ENCODE data around the gene LMF1. TPM values are rescaled to one million over a fixed set of nuclear protein-coding genes. Genes with fewer than 3 reads are reported as not detected.
"Not testable (repeated sequence)": the region's sequence is repeated elsewhere in the genome, so short reads cannot be mapped to it uniquely, and the experiment has no call there.

LMF1 gene
- polyA plus RNA-seq, 1 donor from 2014 or later = 16.2 TPM

GRCh38 chr16:861446-861845, 109.3 kb downstream of the LMF1 start:
- Histone ChIP-seq H3K4me2 (ENCODE audit: low read length) (no peak overlapping the region), H2AFZ (ENCODE audit: low read depth, low read length) (no peak overlapping the region), H3F3A (ENCODE audit: insufficient read depth, low read length, poor library complexity, severe bottlenecking) (no peaks in the 10 kb centered on the region), H3K27ac (ENCODE audit: low read length) (no peak overlapping the region), H3K36me3 (ENCODE audit: insufficient read depth, low read length) (no peaks in the 10 kb centered on the region), H4K20me1 (ENCODE audit: insufficient read depth) (no peaks in the 10 kb centered on the region), H3K27me3 (ENCODE audit: insufficient read depth, low read depth, low read length) (no peaks in the 10 kb centered on the region), H3K9ac (ENCODE audit: low read length) (no peak overlapping the region), H3K79me2 (replicated peaks; ENCODE audit: insufficient read depth, low read length) (no peaks in the 10 kb centered on the region), H3K9me3 (ENCODE audit: low read length) (no peaks in the 10 kb centered on the region), H3K9me2 (ENCODE audit: insufficient read depth, low read length) (no peaks in the 10 kb centered on the region), H3K4me3 (ENCODE audit: low read length) (no peak overlapping the region)
- no peak for TF ChIP-seq MXI1 (conservative IDR thresholded peaks at IDR 0.05; ENCODE audit: poor library complexity, severe bottlenecking)

DNA sequence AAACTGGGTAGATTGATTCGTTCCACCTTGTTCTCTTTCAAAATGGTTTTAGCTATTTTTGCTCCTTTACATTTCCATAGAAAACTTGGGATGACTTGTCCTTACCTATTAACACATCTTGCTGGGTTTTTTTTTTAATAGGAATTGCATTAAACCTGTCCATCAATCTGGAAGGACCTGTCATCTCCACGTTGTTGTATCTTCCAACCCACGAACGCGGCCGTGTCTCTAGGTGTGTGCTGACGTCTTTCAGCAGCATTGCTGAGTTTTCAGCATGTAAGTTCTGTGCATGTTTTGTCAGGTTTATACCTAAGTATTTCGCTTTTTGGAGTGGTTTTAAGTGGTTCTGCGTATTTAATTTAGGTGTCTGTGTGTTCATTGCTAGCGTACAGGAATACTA, 109.9 kb downstream of the LMF1 start:
- Histone ChIP-seq H3K27me3 (ENCODE audit: insufficient read depth, low read depth, low read length) (no peaks in the 10 kb centered on the region), H3K9me2 (ENCODE audit: insufficient read depth, low read length) (no peaks in the 10 kb centered on the region), H3K9ac (ENCODE audit: low read length) (no peak overlapping the region), H3K79me2 (replicated peaks; ENCODE audit: insufficient read depth, low read length) (no peaks in the 10 kb centered on the region), H3K4me2 (ENCODE audit: low read length) (no peak overlapping the region), H3K9me3 (ENCODE audit: low read length) (no peaks in the 10 kb centered on the region), H2AFZ (ENCODE audit: low read depth, low read length) (no peak overlapping the region), H4K20me1 (ENCODE audit: insufficient read depth) (no peaks in the 10 kb centered on the region), H3F3A (ENCODE audit: insufficient read depth, low read length, poor library complexity, severe bottlenecking) (no peaks in the 10 kb centered on the region), H3K4me3 (ENCODE audit: low read length) (no peak overlapping the region), H3K27ac (ENCODE audit: low read length) (no peak overlapping the region), H3K36me3 (ENCODE audit: insufficient read depth, low read length) (no peaks in the 10 kb centered on the region)
- TF ChIP-seq, protein P1, sequence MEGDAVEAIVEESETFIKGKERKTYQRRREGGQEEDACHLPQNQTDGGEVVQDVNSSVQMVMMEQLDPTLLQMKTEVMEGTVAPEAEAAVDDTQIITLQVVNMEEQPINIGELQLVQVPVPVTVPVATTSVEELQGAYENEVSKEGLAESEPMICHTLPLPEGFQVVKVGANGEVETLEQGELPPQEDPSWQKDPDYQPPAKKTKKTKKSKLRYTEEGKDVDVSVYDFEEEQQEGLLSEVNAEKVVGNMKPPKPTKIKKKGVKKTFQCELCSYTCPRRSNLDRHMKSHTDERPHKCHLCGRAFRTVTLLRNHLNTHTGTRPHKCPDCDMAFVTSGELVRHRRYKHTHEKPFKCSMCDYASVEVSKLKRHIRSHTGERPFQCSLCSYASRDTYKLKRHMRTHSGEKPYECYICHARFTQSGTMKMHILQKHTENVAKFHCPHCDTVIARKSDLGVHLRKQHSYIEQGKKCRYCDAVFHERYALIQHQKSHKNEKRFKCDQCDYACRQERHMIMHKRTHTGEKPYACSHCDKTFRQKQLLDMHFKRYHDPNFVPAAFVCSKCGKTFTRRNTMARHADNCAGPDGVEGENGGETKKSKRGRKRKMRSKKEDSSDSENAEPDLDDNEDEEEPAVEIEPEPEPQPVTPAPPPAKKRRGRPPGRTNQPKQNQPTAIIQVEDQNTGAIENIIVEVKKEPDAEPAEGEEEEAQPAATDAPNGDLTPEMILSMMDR (IDR thresholded peaks at IDR 0.05; ENCODE audit: poor library complexity, severe bottlenecking) = no peak
- TF ChIP-seq TAF1 (IDR thresholded peaks at IDR 0.05; ENCODE audit: low read depth) (no peak), RAD21 (conservative IDR thresholded peaks at IDR 0.05) (no peak), EP300 (conservative IDR thresholded peaks at IDR 0.05; ENCODE audit: poor library complexity, severe bottlenecking) (no peak), POLR2AphosphoS5 (IDR thresholded peaks at IDR 0.05) (no peak), EZH2 (IDR thresholded peaks at IDR 0.05; ENCODE audit: borderline replicate concordance, insufficient read depth, low read length, poor library complexity, severe bottlenecking) (no peak)

GRCh38 chr16:858971-859370, 111.8 kb downstream of the LMF1 start:
- not testable (repeated sequence) for H3K27me3 ChIP-seq (ENCODE audit: insufficient read depth, low read depth, low read length); H3K9ac ChIP-seq (ENCODE audit: low read length); H4K20me1 ChIP-seq (ENCODE audit: insufficient read depth); H3K27ac ChIP-seq (ENCODE audit: low read length); H3K36me3 ChIP-seq (ENCODE audit: insufficient read depth, low read length); H3K79me2 ChIP-seq (replicated peaks; ENCODE audit: insufficient read depth, low read length); H3K9me3 ChIP-seq (ENCODE audit: low read length); H3K9me2 ChIP-seq (ENCODE audit: insufficient read depth, low read length); H3K4me2 ChIP-seq (ENCODE audit: low read length); H2AFZ ChIP-seq (ENCODE audit: low read depth, low read length); H3F3A ChIP-seq (ENCODE audit: insufficient read depth, low read length, poor library complexity, severe bottlenecking); H3K4me3 ChIP-seq (ENCODE audit: low read length)

- not testable (repeated sequence) for H3K4me3 ChIP-seq (ENCODE audit: low read length); H3K27me3 ChIP-seq (ENCODE audit: insufficient read depth, low read depth, low read length); H3F3A ChIP-seq (ENCODE audit: insufficient read depth, low read length, poor library complexity, severe bottlenecking); H3K36me3 ChIP-seq (ENCODE audit: insufficient read depth, low read length); H3K9ac ChIP-seq (ENCODE audit: low read length); H3K4me2 ChIP-seq (ENCODE audit: low read length); H2AFZ ChIP-seq (ENCODE audit: low read depth, low read length); H3K9me3 ChIP-seq (ENCODE audit: low read length); H3K27ac ChIP-seq (ENCODE audit: low read length); H3K9me2 ChIP-seq (ENCODE audit: insufficient read depth, low read length); H4K20me1 ChIP-seq (ENCODE audit: insufficient read depth); H3K79me2 ChIP-seq (replicated peaks; ENCODE audit: insufficient read depth, low read length)
Observed at GRCh38 chr16:858441-858840, 112.3 kb downstream of the LMF1 start.

All from neural cell (in vitro differentiated cells).